Measurements from ENCODE around the gene OPN5.

The OPN5 gene

GRCh38 chr6:47875593-47875992 is 93.8 kb downstream of the OPN5 start:
- DNase-seq: no peak

All from activated effector memory CD4-positive, alpha-beta T cell treated with anti-CD3 and anti-CD28 coated beads, Interleukin-2, amount 50 U/mL, for 16 hours (primary cell).